GM23338 (cell line): ENCODE results near the gene MAP2K6. TPM values are rescaled to one million over a fixed set of nuclear protein-coding genes. Genes with fewer than 3 reads are reported as not detected.

ENCODE experiments used
- ATAC-seq: fragments of 200-7000 bp; cut with Tn5 transposase; 3 replicates; pipeline ENCODE4 v1.9.1; 2020
- DNase-seq: peaks from one replicate; pipeline ENCODE4 v3.0.0-alpha.2; 2015; ENCODE audit warnings: low spot score
- H2AFZ ChIP-seq: fragments of 200-600 bp; sonication (generic); 2 replicates; pipeline ENCODE4 v1.8.0; 2016; ENCODE audit warnings: antibody characterized with exemption, mild to moderate bottlenecking, moderate library complexity
- H3F3A ChIP-seq: fragments of 200-600 bp; sonication (generic); replicated peaks from 2 replicates; pipeline ENCODE4 v1.8.0; 2017; ENCODE audit warnings: antibody characterized with exemption, mixed run types, low read depth
- H3K27ac ChIP-seq: fragments of 200-600 bp; sonication (generic); 2 replicates; pipeline ENCODE4 v1.6.1; 2016; ENCODE audit warnings: low read depth
- H3K27me3 ChIP-seq: fragments of 200-600 bp; sonication (generic); 2 replicates; pipeline ENCODE4 v1.8.0; 2016; ENCODE audit warnings: mild to moderate bottlenecking, mixed run types, moderate library complexity; ENCODE audit not compliant: insufficient read depth
- H3K36me3 ChIP-seq: fragments of 200-600 bp; sonication (generic); 2 replicates; pipeline ENCODE4 v1.8.0; 2016; ENCODE audit warnings: mild to moderate bottlenecking; ENCODE audit not compliant: insufficient read depth
- H3K4me1 ChIP-seq: fragments of 200-600 bp; sonication (generic); 2 replicates; pipeline ENCODE4 v1.8.0; 2016; ENCODE audit warnings: mild to moderate bottlenecking, moderate library complexity; ENCODE audit not compliant: insufficient read depth
- H3K4me2 ChIP-seq: fragments of 200-600 bp; sonication (generic); 2 replicates; pipeline ENCODE4 v1.7.1; 2017; ENCODE audit warnings: mixed run types
- H3K4me3 ChIP-seq: fragments of 200-600 bp; sonication (generic); 2 replicates; pipeline ENCODE4 v1.6.1; 2016; ENCODE audit warnings: mixed run types
- H3K79me2 ChIP-seq: fragments of 200-600 bp; sonication (generic); replicated peaks from 2 replicates; pipeline ENCODE4 v1.8.0; 2017; ENCODE audit warnings: mild to moderate bottlenecking; ENCODE audit not compliant: insufficient read depth
- H3K9me2 ChIP-seq: fragments of 200-600 bp; sonication (generic); 2 replicates; pipeline ENCODE4 v1.8.0; 2017; ENCODE audit not compliant: insufficient read depth
- H4K20me1 ChIP-seq: fragments of 200-600 bp; sonication (generic); replicated peaks from 2 replicates; pipeline ENCODE4 v1.8.0; 2017; ENCODE audit warnings: mild to moderate bottlenecking; ENCODE audit not compliant: insufficient read depth
- H3K27ac Mint-ChIP-seq: 2 replicates; pipeline ENCODE4 v1.8.0; 2020; ENCODE audit warnings: inconsistent platforms, mild to moderate bottlenecking, moderate library complexity, mixed read lengths
- H3K27me3 Mint-ChIP-seq: 3 replicates; pipeline ENCODE4 v1.8.0; 2022; ENCODE audit warnings: low read depth, mild to moderate bottlenecking, moderate library complexity, mixed read lengths, inconsistent platforms; ENCODE audit not compliant: insufficient read depth, poor library complexity
- H3K36me3 Mint-ChIP-seq: 3 replicates; pipeline ENCODE4 v1.8.0; 2021; ENCODE audit warnings: low read depth, mild to moderate bottlenecking, inconsistent platforms, moderate library complexity, mixed read lengths
- H3K4me1 Mint-ChIP-seq: 3 replicates; pipeline ENCODE4 v1.8.0; 2020; ENCODE audit warnings: mild to moderate bottlenecking, inconsistent platforms, mixed read lengths
- H3K4me3 Mint-ChIP-seq: 3 replicates; pipeline ENCODE4 v1.8.0; 2021; ENCODE audit warnings: moderate library complexity, mild to moderate bottlenecking, inconsistent platforms, mixed read lengths
- H3K9me3 Mint-ChIP-seq: 3 replicates; pipeline ENCODE4 v1.8.0; 2020; ENCODE audit warnings: moderate library complexity, mild to moderate bottlenecking, inconsistent platforms, mixed read lengths
- CREB1 ChIP-seq: fragments of 250-450 bp; sonication (Bioruptor Pico); IDR thresholded peaks from 2 replicates; pipeline ENCODE4 v1.5.0; 2020; ENCODE audit warnings: low read depth, mild to moderate bottlenecking, moderate library complexity
- CTCF ChIP-seq, 2 experiments: fragments of 200-600 bp in 1 of 2; sonication (generic) in 1 of 2; conservative IDR thresholded peaks; 2 replicates each; pipeline versions ENCODE4 v1.5.1 to v1.6.1; 2016 to 2017; ENCODE audit warnings: antibody characterized with exemption in 2 of 2, low read depth in 2 of 2, mild to moderate bottlenecking in 2 of 2, moderate library complexity in 1 of 2
- EZH2phosphoT487 ChIP-seq: fragments of 200-600 bp; sonication (generic); IDR thresholded peaks from one replicate; pipeline ENCODE4 v1.8.1; 2018; ENCODE audit warnings: antibody characterized with exemption; ENCODE audit not compliant: unreplicated experiment
- JUNB ChIP-seq: IDR thresholded peaks from one replicate; pipeline ENCODE4 v1.6.1; 2016; ENCODE audit warnings: antibody characterized with exemption; ENCODE audit not compliant: unreplicated experiment
- NANOG ChIP-seq: IDR thresholded peaks from 2 replicates; pipeline ENCODE4 v1.6.1; 2016; ENCODE audit warnings: antibody characterized with exemption, borderline replicate concordance
- POLR2AphosphoS5 ChIP-seq: IDR thresholded peaks from 2 replicates; pipeline ENCODE4 v1.6.1; 2016; ENCODE audit warnings: antibody characterized with exemption, low read depth
- REST ChIP-seq: IDR thresholded peaks from one replicate; pipeline ENCODE4 v1.6.1; 2018; ENCODE audit warnings: antibody characterized with exemption; ENCODE audit not compliant: unreplicated experiment
- polyA plus RNA-seq: library from polyadenylated mRNA; unstranded; fragments of >200 nt; fragmentation: Nextera tagmentation; extraction: Ambion mirVana; gene quantifications from 2 replicates; pipeline ENCODE4 v1.2.1, GENCODE V29; 2016
- total RNA-seq: library from RNA; depleted of rRNA; stranded (reverse); fragments of >200 nt; shearing (Covaris generic); gene quantifications from 2 replicates; pipeline ENCODE4 v1.2.3, GENCODE V29; 2014

MAP2K6 gene
- total and polyA plus RNA-seq, 2 experiments from 2014 or later, result 26.3 to 31.1 TPM

- Histone ChIP-seq H2AFZ (no peak overlapping the region), H3K36me3 (no peaks in the 10 kb centered on the region), H3K27me3 (no peaks in the 10 kb centered on the region), H3F3A (no peaks in the 10 kb centered on the region), H3K4me3 (no peak overlapping the region), H3K79me2 (peaks cover 28% of the 10 kb centered on the region), H3K4me2 (no peak overlapping the region), H3K4me1 (peaks cover 4% of the 10 kb centered on the region; the same call in 1 of the 2 replicates), H3K27ac (no peak overlapping the region), H3K9me2 (peaks cover 12% of the 10 kb centered on the region), H4K20me1 (no peaks in the 10 kb centered on the region)
- TF ChIP-seq REST (no peak), POLR2AphosphoS5 (no peak), CREB1 (CRISPR knock-in tag) (no peak)
- no peaks in the 10 kb centered on the region for H3K27me3 Mint-ChIP-seq
- H3K9me3 Mint-ChIP-seq, result no peaks in the 10 kb centered on the region; the same call in 2 of the 3 replicates
- H3K36me3 Mint-ChIP-seq, result peaks cover 20% of the 10 kb centered on the region
- H3K4me1 Mint-ChIP-seq, result peaks cover 2% of the 10 kb centered on the region; the same call in 1 of the 3 replicates
- DNase-seq (no peak), ATAC-seq (no peak)
- no peak overlapping the region for H3K27ac Mint-ChIP-seq
- H3K4me3 Mint-ChIP-seq, result no peak overlapping the region
Measured at GRCh38 chr17:69473841-69474831, 59.6 kb downstream of the MAP2K6 start.

- no peaks in the 10 kb centered on the region for H3K9me3 Mint-ChIP-seq
- Histone ChIP-seq H3K4me3 (no peak overlapping the region), H3K4me1 (peaks cover 4% of the 10 kb centered on the region; the same call in 1 of the 2 replicates), H3K4me2 (no peak overlapping the region), H3K36me3 (no peaks in the 10 kb centered on the region), H3K27me3 (no peaks in the 10 kb centered on the region), H3K27ac (no peak overlapping the region), H3F3A (no peaks in the 10 kb centered on the region), H4K20me1 (no peaks in the 10 kb centered on the region), H3K9me2 (peaks cover 12% of the 10 kb centered on the region), H3K79me2 (peaks cover 22% of the 10 kb centered on the region), H2AFZ (no peak overlapping the region)
- no peaks in the 10 kb centered on the region; the same call in 2 of the 3 replicates for H3K36me3 Mint-ChIP-seq
- peaks cover 2% of the 10 kb centered on the region; the same call in 1 of the 3 replicates for H3K4me1 Mint-ChIP-seq
- H3K27me3 Mint-ChIP-seq, result no peaks in the 10 kb centered on the region
- H3K4me3 Mint-ChIP-seq, result no peak overlapping the region
- ATAC-seq (no peak), DNase-seq (no peak)
- H3K27ac Mint-ChIP-seq, result no peak overlapping the region
- TF ChIP-seq EZH2phosphoT487 (no peak), POLR2AphosphoS5 (no peak), CTCF (conservative IDR thresholded peaks at IDR 0.05; ENCODE audit: low read depth in 2 of 2) (no peak), JUNB (no peak), NANOG (no peak), REST (no peak)
Measured at GRCh38 chr17:69477204-69477902, 62.9 kb downstream of the MAP2K6 start.
